HepG2 (cell line): ENCODE data around the gene KRTAP19-8.

Source experiments
- CREB1 ChIP-seq, 2 experiments: fragments of 450-650 bp in 1 of 2; IDR thresholded peaks; 2 replicates each; pipeline ENCODE4 v1.6.1; 2016 to 2017; ENCODE audit warnings: control low read depth in 1 of 2, mild to moderate bottlenecking in 1 of 2, missing compliant biosample characterization in 1 of 2, missing genetic modification characterization in 1 of 2
- HDAC6 ChIP-seq: fragments of 200-600 bp; sonication (generic); IDR thresholded peaks from 2 replicates; pipeline ENCODE4 v1.7.0; 2017; ENCODE audit warnings: mild to moderate bottlenecking, antibody characterized with exemption, low read length, low read depth
- KAT7 ChIP-seq: IDR thresholded peaks from 2 replicates; pipeline ENCODE4 v1.6.1; 2018; ENCODE audit warnings: borderline replicate concordance, missing compliant biosample characterization
- MAX ChIP-seq: IDR thresholded peaks from 2 replicates; pipeline ENCODE4 v1.6.1; 2012; ENCODE audit warnings: inconsistent platforms
- PHF20 ChIP-seq: sonication (generic); formaldehyde crosslinking; IDR thresholded peaks from 2 replicates; pipeline ENCODE4 v1.5.0; 2020; ENCODE audit warnings: mild to moderate bottlenecking, missing genetic modification reagents
- POLR2A ChIP-seq, 2 experiments: IDR thresholded peaks; 2 replicates each; pipeline ENCODE4 v1.6.1; 2011; ENCODE audit warnings: low read depth in 2 of 2, low read length in 2 of 2, mild to moderate bottlenecking in 1 of 2, moderate library complexity in 1 of 2; ENCODE audit not compliant: insufficient read depth in 1 of 2
- POLR2AphosphoS5 ChIP-seq: IDR thresholded peaks from 2 replicates; pipeline ENCODE4 v1.6.1; 2012; ENCODE audit warnings: low read depth, low read length
- UBTF ChIP-seq: sonication (generic); formaldehyde crosslinking; IDR thresholded peaks from 2 replicates; pipeline ENCODE4 v1.4.0; 2020; ENCODE audit warnings: mild to moderate bottlenecking, missing genetic modification reagents
- ZNF232 ChIP-seq: sonication (generic); formaldehyde crosslinking; IDR thresholded peaks from 2 replicates; pipeline ENCODE4 v1.4.0; 2020; ENCODE audit warnings: missing genetic modification reagents, borderline replicate concordance
- ZNF577 ChIP-seq: sonication (generic); formaldehyde crosslinking; IDR thresholded peaks from 2 replicates; pipeline ENCODE4 v1.4.0; 2020; ENCODE audit warnings: mild to moderate bottlenecking, low read depth, missing genetic modification reagents, borderline replicate concordance
- TF ChIP-seq, protein P1 (sequence below): sonication (generic); formaldehyde crosslinking; IDR thresholded peaks from 2 replicates; pipeline ENCODE4 v1.5.0; 2020; ENCODE audit warnings: mild to moderate bottlenecking, missing genetic modification reagents, moderate library complexity

DNA sequence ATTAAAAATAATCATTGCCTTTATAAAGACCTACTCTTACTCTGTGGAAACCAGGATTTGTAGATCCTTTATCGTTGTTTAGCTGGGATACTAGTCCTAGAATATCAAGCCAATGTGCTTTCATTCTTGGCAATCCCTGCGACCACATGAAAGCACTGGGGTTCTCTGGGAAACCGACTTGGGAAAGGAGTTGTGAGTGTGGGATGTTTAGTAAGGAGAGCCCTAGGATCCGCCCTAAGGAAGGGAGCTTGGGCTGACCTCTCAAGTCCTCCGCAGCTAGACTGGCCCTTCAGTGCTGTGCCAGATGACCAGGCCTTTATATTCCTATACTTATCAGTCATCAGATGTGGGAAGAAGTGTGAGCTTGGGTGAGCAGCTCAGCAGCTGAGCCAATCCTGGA, 5.2 kb upstream of the KRTAP19-8 start:
- TF ChIP-seq POLR2A (IDR thresholded peaks at IDR 0.05; ENCODE audit: insufficient read depth in 1 of 2, low read depth in 2 of 2, low read length in 2 of 2) (no peak), MAX (no peak), HDAC6 (no peak), ZNF232 (CRISPR knock-in tag) (no peak), UBTF (CRISPR knock-in tag) (no peak), ZNF577 (CRISPR knock-in tag) (no peak), CREB1 (IDR thresholded peaks at IDR 0.05) (no peak), CREB1 (CRISPR knock-in tag; IDR thresholded peaks at IDR 0.05) (no peak), POLR2AphosphoS5 (no peak), KAT7 (no peak), PHF20 (no peak)
- TF ChIP-seq, protein P1, sequence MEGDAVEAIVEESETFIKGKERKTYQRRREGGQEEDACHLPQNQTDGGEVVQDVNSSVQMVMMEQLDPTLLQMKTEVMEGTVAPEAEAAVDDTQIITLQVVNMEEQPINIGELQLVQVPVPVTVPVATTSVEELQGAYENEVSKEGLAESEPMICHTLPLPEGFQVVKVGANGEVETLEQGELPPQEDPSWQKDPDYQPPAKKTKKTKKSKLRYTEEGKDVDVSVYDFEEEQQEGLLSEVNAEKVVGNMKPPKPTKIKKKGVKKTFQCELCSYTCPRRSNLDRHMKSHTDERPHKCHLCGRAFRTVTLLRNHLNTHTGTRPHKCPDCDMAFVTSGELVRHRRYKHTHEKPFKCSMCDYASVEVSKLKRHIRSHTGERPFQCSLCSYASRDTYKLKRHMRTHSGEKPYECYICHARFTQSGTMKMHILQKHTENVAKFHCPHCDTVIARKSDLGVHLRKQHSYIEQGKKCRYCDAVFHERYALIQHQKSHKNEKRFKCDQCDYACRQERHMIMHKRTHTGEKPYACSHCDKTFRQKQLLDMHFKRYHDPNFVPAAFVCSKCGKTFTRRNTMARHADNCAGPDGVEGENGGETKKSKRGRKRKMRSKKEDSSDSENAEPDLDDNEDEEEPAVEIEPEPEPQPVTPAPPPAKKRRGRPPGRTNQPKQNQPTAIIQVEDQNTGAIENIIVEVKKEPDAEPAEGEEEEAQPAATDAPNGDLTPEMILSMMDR (CRISPR knock-in tag): no peak
